ENCODE measurements around the gene TAF10. TPM values are rescaled to one million over a fixed set of nuclear protein-coding genes. Genes with fewer than 3 reads are reported as not detected.

The TAF10 gene
- total RNA-seq, result 15.7 TPM

GRCh38 chr11:6612213-6613041 is at the start of gene TAF10:
TAF10 (minus strand) TSS chr11:6612216; CDS start chr11:6612189, 27 bp downstream.

GRCh38 chr11:6655790-6656583 is 44.0 kb upstream of the TAF10 start, which contains the start of gene DCHS1:
DCHS1 (minus strand) TSS chr11:6655809; CDS start chr11:6641613, 14,196 bp downstream.

GRCh38 chr11:6619004-6619745 is 7.2 kb upstream of the TAF10 start, which contains the start of gene TPP1:
TPP1 (minus strand) TSS chr11:6619422; CDS start chr11:6619400, 22 bp downstream.

GRCh38 chr11:6603287-6604080 is 8.5 kb downstream of the TAF10 start, which contains the start of the genes ILK and RRP8:
ILK (plus strand) TSS chr11:6603774; CDS start chr11:6604272, 498 bp downstream.
RRP8 (minus strand) TSS chr11:6603616; CDS start chr11:6603502, 114 bp downstream.

Other genes starting within 250 kb of the TAF10 start
- gene SMPD1, start 221.7 kb downstream of the TAF10 start, total RNA-seq, result 9.1 TPM
- gene APBB1, start 193.1 kb downstream of the TAF10 start, total RNA-seq, result 222 TPM
- 9.7 TPM for gene HPX, start 171.2 kb downstream of the TAF10 start, total RNA-seq
- gene TRIM3, start 138.3 kb downstream of the TAF10 start, total RNA-seq, result 109 TPM
- gene ARFIP2, start 130.9 kb downstream of the TAF10 start, total RNA-seq, result 28.5 TPM
- 39.4 TPM for gene TIMM10B, start 130.7 kb downstream of the TAF10 start, total RNA-seq
- gene DNHD1, start 114.9 kb downstream of the TAF10 start, total RNA-seq, result 18.5 TPM
- gene RRP8, start 8.6 kb downstream of the TAF10 start, total RNA-seq, result 25.7 TPM
- 53.5 TPM for gene ILK, start 8.4 kb downstream of the TAF10 start, total RNA-seq
- gene TPP1, start 7.2 kb upstream of the TAF10 start, total RNA-seq, result 13.1 TPM
- gene DCHS1, start 43.6 kb upstream of the TAF10 start, total RNA-seq, result 99.8 TPM
- 23.2 TPM for gene MRPL17, start 71.1 kb upstream of the TAF10 start, total RNA-seq
- 1.6 TPM for gene OR2AG2, start 159.8 kb upstream of the TAF10 start, total RNA-seq
- not detected for gene OR2AG1, start 170.8 kb upstream of the TAF10 start, total RNA-seq
- 2.2 TPM for gene OR6A2, start 187.5 kb upstream of the TAF10 start, total RNA-seq
- gene OR10A5, start 233.5 kb upstream of the TAF10 start, total RNA-seq, result not detected

All from parietal lobe (tissue), 1 donor.